H9 (cell line): Measurements from ENCODE around the gene MORN5. TPM values are rescaled to one million over a fixed set of nuclear protein-coding genes. Genes with fewer than 3 reads are reported as not detected.
A peak's percentile ranks its signal among the peaks of the same experiment; 100 is the strongest.

Source experiments
- DNase-seq: peaks from one replicate; pipeline ENCODE4 v3.0.0-alpha.2; 2017
- H2AFZ ChIP-seq: one replicate; pipeline ENCODE4 v1.6.1; 2013; ENCODE audit warnings: mild to moderate bottlenecking, low read length, control low read depth, moderate library complexity
- H2AK5ac ChIP-seq: 2 replicates; pipeline ENCODE4 v1.6.1; 2013; ENCODE audit warnings: low read length, control low read depth, mixed read lengths; ENCODE audit not compliant: insufficient read length
- H2BK120ac ChIP-seq: one replicate; pipeline ENCODE4 v1.6.1; 2013; ENCODE audit warnings: low read depth, mild to moderate bottlenecking, low read length, control low read depth, inconsistent platforms; ENCODE audit not compliant: poor library complexity, severe bottlenecking
- H2BK12ac ChIP-seq: 2 replicates; pipeline ENCODE4 v1.6.1; 2013; ENCODE audit warnings: low read length, control low read depth, mixed read lengths, low read depth; ENCODE audit not compliant: insufficient read length
- H2BK15ac ChIP-seq: 2 replicates; pipeline ENCODE4 v1.6.1; 2013; ENCODE audit warnings: low read depth, low read length, control low read depth
- H2BK20ac ChIP-seq: one replicate; pipeline ENCODE4 v1.6.1; 2013; ENCODE audit warnings: low read depth, mild to moderate bottlenecking, low read length, control low read depth, inconsistent platforms; ENCODE audit not compliant: poor library complexity, severe bottlenecking
- H2BK5ac ChIP-seq: 2 replicates; pipeline ENCODE4 v1.6.1; 2013; ENCODE audit warnings: low read length, control low read depth, mixed read lengths; ENCODE audit not compliant: insufficient read length
- H3K14ac ChIP-seq: 2 replicates; pipeline ENCODE4 v1.6.1; 2013; ENCODE audit warnings: low read length, control low read depth; ENCODE audit not compliant: insufficient read depth
- H3K18ac ChIP-seq: 2 replicates; pipeline ENCODE4 v1.6.1; 2013; ENCODE audit warnings: low read depth, mild to moderate bottlenecking, mixed read lengths, low read length, control low read depth; ENCODE audit not compliant: insufficient read length
- H3K23ac ChIP-seq: 2 replicates; pipeline ENCODE4 v1.6.1; 2013; ENCODE audit warnings: low read length, control low read depth, mixed read lengths, low read depth; ENCODE audit not compliant: insufficient read length
- H3K23me2 ChIP-seq: 2 replicates; pipeline ENCODE4 v1.6.1; 2013; ENCODE audit warnings: low read depth, mild to moderate bottlenecking, mixed read lengths, low read length, control low read depth; ENCODE audit not compliant: insufficient read length, poor library complexity, severe bottlenecking
- H3K27ac ChIP-seq: 2 replicates; pipeline ENCODE4 v1.5.1; 2013; ENCODE audit warnings: low read length, control low read depth, mixed read lengths, low read depth; ENCODE audit not compliant: insufficient read length
- H3K27me3 ChIP-seq: 2 replicates; pipeline ENCODE4 v1.6.1; 2013; ENCODE audit warnings: low read length, control low read depth, inconsistent platforms; ENCODE audit not compliant: insufficient read depth
- H3K4ac ChIP-seq: 2 replicates; pipeline ENCODE4 v1.6.1; 2013; ENCODE audit warnings: low read depth, mild to moderate bottlenecking, control low read depth, inconsistent platforms, low read length, moderate library complexity
- H3K4me1 ChIP-seq: 2 replicates; pipeline ENCODE4 v1.6.1; 2013; ENCODE audit warnings: low read length, control low read depth, inconsistent platforms; ENCODE audit not compliant: insufficient read depth
- H3K4me2 ChIP-seq: 2 replicates; pipeline ENCODE4 v1.6.1; 2013; ENCODE audit warnings: low read length, control low read depth, mixed read lengths; ENCODE audit not compliant: insufficient read length, insufficient read depth
- H3K56ac ChIP-seq: 2 replicates; pipeline ENCODE4 v1.6.1; 2013; ENCODE audit warnings: low read depth, mild to moderate bottlenecking, mixed read lengths, low read length, control low read depth; ENCODE audit not compliant: insufficient read length
- H3K79me1 ChIP-seq: 2 replicates; pipeline ENCODE4 v1.6.1; 2013; ENCODE audit warnings: low read depth, mild to moderate bottlenecking, moderate library complexity, low read length, control low read depth, inconsistent platforms; ENCODE audit not compliant: insufficient read depth, poor library complexity, severe bottlenecking
- H3K79me2 ChIP-seq: 2 replicates; pipeline ENCODE4 v1.6.1; 2013; ENCODE audit warnings: low read length, control low read depth, inconsistent platforms; ENCODE audit not compliant: insufficient read depth
- H3K9ac ChIP-seq: 2 replicates; pipeline ENCODE4 v1.6.1; 2013; ENCODE audit warnings: low read length, control low read depth, mixed read lengths; ENCODE audit not compliant: insufficient read length; ENCODE audit errors: extremely low read depth
- H3K9me3 ChIP-seq: one replicate; pipeline ENCODE4 v1.6.1; 2013; ENCODE audit warnings: low read depth, low read length, inconsistent platforms; ENCODE audit not compliant: control insufficient read depth
- H3T11ph ChIP-seq: one replicate; pipeline ENCODE4 v1.6.1; 2013; ENCODE audit warnings: mild to moderate bottlenecking, low read length, control low read depth, inconsistent platforms
- H4K20me1 ChIP-seq: one replicate; pipeline ENCODE4 v1.6.1; 2013; ENCODE audit not compliant: control insufficient read depth, insufficient read length, insufficient read depth
- H4K5ac ChIP-seq: 2 replicates; pipeline ENCODE4 v1.6.1; 2013; ENCODE audit warnings: low read depth, mild to moderate bottlenecking, mixed read lengths, low read length, control low read depth; ENCODE audit not compliant: insufficient read length
- H4K8ac ChIP-seq: replicated peaks from 2 replicates; pipeline ENCODE4 v1.6.1; 2013; ENCODE audit warnings: low read length, control low read depth, mixed read lengths, low read depth; ENCODE audit not compliant: insufficient read length
- H4K91ac ChIP-seq: 2 replicates; pipeline ENCODE4 v1.6.1; 2013; ENCODE audit warnings: low read depth, mild to moderate bottlenecking, moderate library complexity, mixed read lengths, low read length, control low read depth; ENCODE audit not compliant: insufficient read length
- H3K27ac Mint-ChIP-seq, 3 experiments: 2 replicates in 2 of 3; 3 replicates in 1 of 3; pipeline ENCODE4 v1.8.0; 2020 to 2021; ENCODE audit warnings: mixed read lengths in 3 of 3, mild to moderate bottlenecking in 1 of 3, moderate library complexity in 1 of 3
- H3K27me3 Mint-ChIP-seq: 2 replicates; pipeline ENCODE4 v1.8.0; 2021; ENCODE audit warnings: low read depth, mild to moderate bottlenecking, moderate library complexity, mixed read lengths
- H3K36me3 Mint-ChIP-seq, 3 experiments: 2 replicates in 2 of 3; 3 replicates in 1 of 3; pipeline ENCODE4 v1.8.0; 2020 to 2021; ENCODE audit warnings: low read depth in 3 of 3, mixed read lengths in 3 of 3; ENCODE audit not compliant: insufficient read depth in 1 of 3
- H3K4me1 Mint-ChIP-seq, 2 experiments: 2 replicates each; pipeline ENCODE4 v1.8.0; 2020; ENCODE audit warnings: mixed read lengths in 2 of 2
- H3K4me3 Mint-ChIP-seq, 2 experiments: 2 replicates in 1 of 2; 3 replicates in 1 of 2; pipeline ENCODE4 v1.8.0; 2020 to 2021; ENCODE audit warnings: mild to moderate bottlenecking in 2 of 2, mixed read lengths in 2 of 2, moderate library complexity in 1 of 2
- H3K9me3 Mint-ChIP-seq, 2 experiments: 2 replicates in 1 of 2; 3 replicates in 1 of 2; pipeline ENCODE4 v1.8.0; 2020; ENCODE audit warnings: mild to moderate bottlenecking in 2 of 2, mixed read lengths in 2 of 2, moderate library complexity in 1 of 2
- WGBS: extraction: QIAGEN DNeasy Blood & Tissue Kit; methylation state at CpG from one replicate; pipeline ENCODE4 v1.1.7; 2013; ENCODE audit warnings: missing lambda C conversion rate, low lambda C conversion rate, mixed read lengths; ENCODE audit not compliant: insufficient read length; ENCODE audit errors: extremely low coverage; 5-methylcytosine and 5-hydroxymethylcytosine counted together
- total RNA-seq: library from RNA; stranded (reverse); gene quantifications from 2 replicates; pipeline ENCODE4 v1.2.1, GENCODE V29; 2021
- TF ChIP-seq, protein P1 (sequence below): fragments of 200-600 bp; sonication (generic); conservative IDR thresholded peaks from 3 replicates; pipeline ENCODE4 v1.8.0; 2021; ENCODE audit warnings: antibody characterized with exemption, mild to moderate bottlenecking

MORN5 gene
- total RNA-seq, 1 experiment from 2014 or later: not detected

DNA sequence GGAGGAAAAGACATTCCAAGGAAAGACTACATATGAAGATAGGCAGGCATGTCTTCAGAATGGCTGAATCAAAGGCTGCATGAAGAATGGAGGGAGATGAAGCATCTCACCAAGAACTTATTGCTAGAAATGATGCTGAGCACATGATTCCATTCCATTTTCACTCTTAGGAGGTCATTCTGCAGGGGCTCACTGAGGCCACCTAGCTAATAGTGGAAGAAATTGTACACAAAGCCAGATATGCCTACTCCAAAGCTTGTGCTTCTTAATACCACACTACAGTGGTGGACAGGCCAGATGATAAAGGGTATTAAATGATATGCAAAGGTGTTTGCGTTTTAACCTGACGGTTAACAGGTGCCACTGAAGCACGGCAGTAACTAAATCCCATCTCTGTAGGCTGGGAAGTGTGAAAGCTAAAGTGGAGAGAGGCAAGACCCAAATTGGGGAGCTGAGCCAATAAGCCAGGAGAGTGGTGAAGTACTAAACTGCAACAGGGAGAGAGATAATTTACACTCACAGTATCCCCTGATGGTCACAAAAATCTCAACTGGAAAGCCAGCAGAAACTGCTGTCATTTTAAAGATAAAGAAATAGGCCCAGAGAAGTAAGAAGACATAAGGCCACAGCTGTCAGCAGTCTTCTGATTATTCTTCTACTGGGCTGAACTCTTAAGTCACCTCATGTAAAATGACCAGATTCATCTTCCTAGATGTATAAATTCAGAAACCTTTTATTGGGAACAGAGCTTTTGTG lies 14.7 kb upstream of the MORN5 start:
- no peak overlapping the region for H4K8ac ChIP-seq
- no peak overlapping the region for H3K9ac ChIP-seq
- no peak for DNase-seq
- H3K79me2 ChIP-seq: no peaks in the 10 kb centered on the region
- H3K27ac ChIP-seq: no peak overlapping the region
- no peak overlapping the region for H2BK5ac ChIP-seq
- no peak overlapping the region for H2BK120ac ChIP-seq
- H2BK12ac ChIP-seq: no peak overlapping the region
- H3K79me1 ChIP-seq: no peaks in the 10 kb centered on the region
- H3K27me3 ChIP-seq: no peaks in the 10 kb centered on the region
- H2BK20ac ChIP-seq: no peak overlapping the region
- H4K91ac ChIP-seq: no peak overlapping the region
- WGBS: no CpG with 5 or more reads among the region's 3 CpGs
- no peak overlapping the region for H2BK15ac ChIP-seq
- no peak overlapping the region for H3K4ac ChIP-seq
- no peak overlapping the region for H3T11ph ChIP-seq
- H3K56ac ChIP-seq: no peak overlapping the region
- H3K4me1 ChIP-seq: no peaks in the 10 kb centered on the region
- H3K9me3 Mint-ChIP-seq: no peaks in the 10 kb centered on the region
- H3K27me3 Mint-ChIP-seq: no peaks in the 10 kb centered on the region
- no peak overlapping the region for H2AFZ ChIP-seq
- no peak overlapping the region for H3K4me3 Mint-ChIP-seq
- no peak overlapping the region for H3K18ac ChIP-seq
- no peak overlapping the region for H3K27ac Mint-ChIP-seq
- H3K9me3 ChIP-seq: no peaks in the 10 kb centered on the region
- no peaks in the 10 kb centered on the region for H3K23me2 ChIP-seq
- peaks cover 14 to 53% (median 40%) of the 10 kb centered on the region in 3 experiments for H3K36me3 Mint-ChIP-seq
- H3K23ac ChIP-seq: no peak overlapping the region
- no peak overlapping the region for H3K4me2 ChIP-seq
- no peaks in the 10 kb centered on the region for H3K4me1 Mint-ChIP-seq
- TF ChIP-seq, protein P1, sequence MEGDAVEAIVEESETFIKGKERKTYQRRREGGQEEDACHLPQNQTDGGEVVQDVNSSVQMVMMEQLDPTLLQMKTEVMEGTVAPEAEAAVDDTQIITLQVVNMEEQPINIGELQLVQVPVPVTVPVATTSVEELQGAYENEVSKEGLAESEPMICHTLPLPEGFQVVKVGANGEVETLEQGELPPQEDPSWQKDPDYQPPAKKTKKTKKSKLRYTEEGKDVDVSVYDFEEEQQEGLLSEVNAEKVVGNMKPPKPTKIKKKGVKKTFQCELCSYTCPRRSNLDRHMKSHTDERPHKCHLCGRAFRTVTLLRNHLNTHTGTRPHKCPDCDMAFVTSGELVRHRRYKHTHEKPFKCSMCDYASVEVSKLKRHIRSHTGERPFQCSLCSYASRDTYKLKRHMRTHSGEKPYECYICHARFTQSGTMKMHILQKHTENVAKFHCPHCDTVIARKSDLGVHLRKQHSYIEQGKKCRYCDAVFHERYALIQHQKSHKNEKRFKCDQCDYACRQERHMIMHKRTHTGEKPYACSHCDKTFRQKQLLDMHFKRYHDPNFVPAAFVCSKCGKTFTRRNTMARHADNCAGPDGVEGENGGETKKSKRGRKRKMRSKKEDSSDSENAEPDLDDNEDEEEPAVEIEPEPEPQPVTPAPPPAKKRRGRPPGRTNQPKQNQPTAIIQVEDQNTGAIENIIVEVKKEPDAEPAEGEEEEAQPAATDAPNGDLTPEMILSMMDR: peak; percentile 43
- H2AK5ac ChIP-seq: no peak overlapping the region
- no peak overlapping the region for H4K5ac ChIP-seq
- no peaks in the 10 kb centered on the region for H4K20me1 ChIP-seq
- no peak overlapping the region for H3K14ac ChIP-seq
